Panc1 (cell line): ENCODE data around the gene SLC25A43. TPM values are rescaled to one million over a fixed set of nuclear protein-coding genes. Genes with fewer than 3 reads are reported as not detected.

Experiments
- ATAC-seq: fragments of 200-7000 bp; cut with Tn5 transposase; 2 replicates; pipeline ENCODE4 v1.9.1; 2020; ENCODE audit warnings: mild to moderate bottlenecking, moderate library complexity
- BruUV-seq: library from RNA; stranded (reverse); fragments of 400-500 nt; replicated peaks from 2 replicates; lab custom pipeline; 2021; lab: Mats Ljungman, UMichigan
- CTCF ChIA-PET: fragments of 300-600 bp; sonication (Branson Sonifier 250); formaldehyde crosslinking; loops from one replicate; lab custom pipeline; 2022; ENCODE audit warnings: antibody characterized with exemption; lab: Charles Lee
- POLR2A ChIA-PET: fragments of 300-600 bp; sonication (Branson Sonifier 250); formaldehyde crosslinking; loops from one replicate; lab custom pipeline; 2022; ENCODE audit warnings: antibody characterized with exemption; lab: Charles Lee
- DNase-seq: peaks from one replicate; pipeline ENCODE4 v3.0.0-alpha.2; 2010; ENCODE audit warnings: low read depth, low spot score
- H3K27ac ChIP-seq: 2 replicates; pipeline ENCODE4 v1.5.1; 2011; ENCODE audit warnings: mild to moderate bottlenecking, low read length, inconsistent platforms
- H3K27me3 ChIP-seq: fragments of 200-500 bp; sonication (Bioruptor generic); 2 replicates; pipeline ENCODE4 v1.6.0; 2014; ENCODE audit warnings: low read length, inconsistent platforms; ENCODE audit not compliant: control insufficient read depth, insufficient read depth
- H3K36me3 ChIP-seq: fragments of 200-500 bp; sonication (Bioruptor generic); 2 replicates; pipeline ENCODE4 v1.5.1; 2014; ENCODE audit warnings: inconsistent platforms, mild to moderate bottlenecking, low read length, moderate library complexity; ENCODE audit not compliant: control insufficient read depth, insufficient read depth
- H3K4me1 ChIP-seq: 2 replicates; pipeline ENCODE4 v1.5.1; 2011; ENCODE audit warnings: inconsistent platforms, mild to moderate bottlenecking, low read length, moderate library complexity; ENCODE audit not compliant: control insufficient read depth, insufficient read depth
- H3K4me3 ChIP-seq, 2 experiments: 2 replicates each; pipeline ENCODE4 v1.5.1; 2011 to 2012; ENCODE audit warnings: low read depth in 2 of 2, low read length in 2 of 2, mild to moderate bottlenecking in 2 of 2, inconsistent platforms in 1 of 2, moderate library complexity in 1 of 2
- H3K9me3 ChIP-seq: fragments of 200-500 bp; sonication (Bioruptor generic); 2 replicates; pipeline ENCODE4 v1.5.1; 2014; ENCODE audit warnings: low read depth, mild to moderate bottlenecking, inconsistent platforms, low read length, moderate library complexity; ENCODE audit not compliant: control insufficient read depth, insufficient read depth
- CTCF ChIP-seq: fragments of 450-650 bp; IDR thresholded peaks from 2 replicates; pipeline ENCODE4 v1.5.1; 2017; ENCODE audit warnings: mild to moderate bottlenecking
- POLR2AphosphoS5 ChIP-seq: IDR thresholded peaks from 2 replicates; pipeline ENCODE4 v1.6.1; 2012; ENCODE audit warnings: mild to moderate bottlenecking, low read depth, low read length, moderate library complexity
- REST ChIP-seq, 2 experiments: IDR thresholded peaks; 2 replicates each; pipeline ENCODE4 v1.6.1; 2011 to 2012; ENCODE audit warnings: low read depth in 2 of 2, control low read depth in 1 of 2, low read length in 1 of 2, mild to moderate bottlenecking in 1 of 2, moderate library complexity in 1 of 2; ENCODE audit not compliant: insufficient read depth in 1 of 2
- SIN3A ChIP-seq: IDR thresholded peaks from 2 replicates; pipeline ENCODE4 v1.6.1; 2012; ENCODE audit warnings: low read depth, mild to moderate bottlenecking, low read length, moderate library complexity, borderline replicate concordance; ENCODE audit not compliant: insufficient read depth
- TCF7L2 ChIP-seq: IDR thresholded peaks from 2 replicates; pipeline ENCODE4 v1.6.1; 2011; ENCODE audit warnings: mild to moderate bottlenecking, low read depth, low read length, inconsistent platforms
- in situ Hi-C: cut with HindIII; loops from 2 replicates; pipeline ENCODE4 v1.10.0; 2016; ENCODE audit warnings: low sequenced_read_pairs, low pct_unique_long_range_greater_than_20kb
- intact Hi-C: fragments of 100-400 bp; cut with micrococcal nuclease; formaldehyde crosslinking; loops from one replicate; pipeline ENCODE4 v1.10.0; 2022; ENCODE audit not compliant: unreplicated experiment
- total RNA-seq: library from RNA; stranded (reverse); gene quantifications from one replicate; pipeline ENCODE4 v1.2.1, GENCODE V29; 2021; ENCODE audit not compliant: unreplicated experiment

Gene SLC25A43
- total RNA-seq, 1 experiment from 2014 or later, result 35.5 TPM

GRCh38 chrX:119500061-119500800 is 101.1 kb downstream of the SLC25A43 start:
- intact Hi-C loops, result no loop called here
- TF ChIP-seq SIN3A (no peak), REST (IDR thresholded peaks at IDR 0.05; ENCODE audit: insufficient read depth in 1 of 2, low read depth in 2 of 2, low read length in 1 of 2) (no peak), CTCF (no peak), POLR2AphosphoS5 (no peak), TCF7L2 (no peak)
- H3K4me3 ChIP-seq, result no peak overlapping the region
- H3K9me3 ChIP-seq, result no peaks in the 10 kb centered on the region
- H3K4me1 ChIP-seq, result peaks cover 13% of the 10 kb centered on the region
- no peak for DNase-seq
- in situ Hi-C loops, result no loop called here
- no peaks in the 10 kb centered on the region for H3K36me3 ChIP-seq
- no peak for ATAC-seq
- H3K27ac ChIP-seq, result no peak overlapping the region
- ChIA-PET POLR2A (no interaction called here), CTCF (interaction anchor here (0.6 kb wide), 1 partner anchor 13 kb away, joined by 5 read pairs; no protein-coding TSS in a partner anchor)
- BruUV-seq, result no TSS peak
- H3K27me3 ChIP-seq, result no peaks in the 10 kb centered on the region

- in situ Hi-C loops, result no loop called here
- TF ChIP-seq CTCF, result no peak
- TF ChIP-seq SIN3A, result no peak
- TF ChIP-seq POLR2AphosphoS5, result no peak
- TF ChIP-seq TCF7L2, result no peak
- TF ChIP-seq REST (IDR thresholded peaks at IDR 0.05; ENCODE audit: insufficient read depth in 1 of 2, low read depth in 2 of 2, low read length in 1 of 2), result no peak
- ChIA-PET CTCF (no interaction called here), POLR2A (no interaction called here)
- intact Hi-C loops, result no loop called here
- DNase-seq (no peak), ATAC-seq (no peak)
- Histone ChIP-seq H3K27me3 (no peaks in the 10 kb centered on the region), H3K9me3 (no peaks in the 10 kb centered on the region), H3K4me1 (peaks cover 13% of the 10 kb centered on the region), H3K36me3 (no peaks in the 10 kb centered on the region), H3K27ac (no peak overlapping the region), H3K4me3 (no peak overlapping the region)
- BruUV-seq, result no TSS peak
Observed at GRCh38 chrX:119501511-119502148, 102.5 kb downstream of the SLC25A43 start.
